ENCODE data around the gene DMBX1.

DNA sequence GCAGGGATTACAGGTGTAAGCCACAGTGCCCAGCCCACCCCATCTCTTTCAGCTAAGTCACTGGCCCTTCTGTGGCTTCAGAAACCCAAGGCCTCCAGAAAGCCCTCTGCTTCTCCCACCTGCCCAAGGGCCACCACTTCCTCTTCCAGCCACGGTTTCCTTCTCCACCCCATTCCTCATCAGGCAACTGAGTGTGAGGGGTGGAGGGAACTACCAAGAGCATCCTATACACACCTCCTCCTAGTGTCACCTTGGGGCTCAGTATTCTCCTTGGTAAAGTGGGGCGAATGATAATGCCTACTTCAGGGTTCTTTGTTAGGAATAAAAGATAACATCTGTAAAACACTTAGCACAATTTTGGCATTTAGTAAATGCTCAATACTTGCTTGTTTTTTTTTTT lies 31.8 kb downstream of the DMBX1 start:
- TF ChIP-seq POLR2A (IDR thresholded peaks at IDR 0.05) = no peak
- TF ChIP-seq, protein P1, sequence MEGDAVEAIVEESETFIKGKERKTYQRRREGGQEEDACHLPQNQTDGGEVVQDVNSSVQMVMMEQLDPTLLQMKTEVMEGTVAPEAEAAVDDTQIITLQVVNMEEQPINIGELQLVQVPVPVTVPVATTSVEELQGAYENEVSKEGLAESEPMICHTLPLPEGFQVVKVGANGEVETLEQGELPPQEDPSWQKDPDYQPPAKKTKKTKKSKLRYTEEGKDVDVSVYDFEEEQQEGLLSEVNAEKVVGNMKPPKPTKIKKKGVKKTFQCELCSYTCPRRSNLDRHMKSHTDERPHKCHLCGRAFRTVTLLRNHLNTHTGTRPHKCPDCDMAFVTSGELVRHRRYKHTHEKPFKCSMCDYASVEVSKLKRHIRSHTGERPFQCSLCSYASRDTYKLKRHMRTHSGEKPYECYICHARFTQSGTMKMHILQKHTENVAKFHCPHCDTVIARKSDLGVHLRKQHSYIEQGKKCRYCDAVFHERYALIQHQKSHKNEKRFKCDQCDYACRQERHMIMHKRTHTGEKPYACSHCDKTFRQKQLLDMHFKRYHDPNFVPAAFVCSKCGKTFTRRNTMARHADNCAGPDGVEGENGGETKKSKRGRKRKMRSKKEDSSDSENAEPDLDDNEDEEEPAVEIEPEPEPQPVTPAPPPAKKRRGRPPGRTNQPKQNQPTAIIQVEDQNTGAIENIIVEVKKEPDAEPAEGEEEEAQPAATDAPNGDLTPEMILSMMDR (IDR thresholded peaks at IDR 0.05 in 8 of 11, conservative IDR thresholded peaks at IDR 0.05 in 3 of 11) = no peak
